ENCODE measurements around the gene TMEM185A. TPM values are rescaled to one million over a fixed set of nuclear protein-coding genes. Genes with fewer than 3 reads are reported as not detected.

TMEM185A gene
- total RNA-seq, 1 experiment from 2014 or later = 23.6 TPM

GRCh38 chrX:149633511-149633910 lies 1.9 kb upstream of the TMEM185A start:
- Histone ChIP-seq H3K36me3 (ENCODE audit: insufficient read depth, low read length, poor library complexity, severe bottlenecking) (no peaks in the 10 kb centered on the region), H3K4me1 (ENCODE audit: insufficient read depth, low read length, poor library complexity, severe bottlenecking) (no peaks in the 10 kb centered on the region), H3K27ac (ENCODE audit: low read depth, low read length, poor library complexity, severe bottlenecking) (no peak overlapping the region), H3K4me3 (ENCODE audit: low read depth, low read length, poor library complexity, severe bottlenecking) (no peak overlapping the region), H3K27me3 (replicated peaks; ENCODE audit: insufficient read depth, low read depth, low read length, poor library complexity) (no peaks in the 10 kb centered on the region), H3K9me3 (ENCODE audit: low read depth, low read length, poor library complexity, severe bottlenecking) (no peaks in the 10 kb centered on the region)
- no TSS peak for BruUV-seq (replicated peaks)
- DNase-seq (ENCODE audit: low spot score) = no peak
- no peak for TF ChIP-seq CTCF (conservative IDR thresholded peaks at IDR 0.05; ENCODE audit: low read depth, low read length)
- no peak for TF ChIP-seq EZH2 (IDR thresholded peaks at IDR 0.05; ENCODE audit: borderline replicate concordance, low read depth, low read length, poor library complexity, severe bottlenecking)
- CTCF ChIA-PET = no interaction called here
- intact Hi-C loops (cut with micrococcal nuclease; ENCODE audit: unreplicated experiment) = no loop called here
- POLR2A ChIA-PET (ENCODE audit: low non-redundant PET) = no interaction called here

- peak overlapping the region; percentile 66 for H3K4me3 ChIP-seq (ENCODE audit: low read depth, low read length, poor library complexity, severe bottlenecking)
- peak overlapping the region; percentile 57 for H3K27ac ChIP-seq (ENCODE audit: low read depth, low read length, poor library complexity, severe bottlenecking)
- no peak for TF ChIP-seq EZH2 (IDR thresholded peaks at IDR 0.05; ENCODE audit: borderline replicate concordance, low read depth, low read length, poor library complexity, severe bottlenecking)
- no peak for TF ChIP-seq CTCF (conservative IDR thresholded peaks at IDR 0.05; ENCODE audit: low read depth, low read length)
- no peaks in the 10 kb centered on the region for H3K9me3 ChIP-seq (ENCODE audit: low read depth, low read length, poor library complexity, severe bottlenecking)
- DNase-seq (ENCODE audit: low spot score) = peak; percentile 13
- intact Hi-C loops (cut with micrococcal nuclease; ENCODE audit: unreplicated experiment) = no loop called here
- BruUV-seq (replicated peaks) = no TSS peak
- H3K36me3 ChIP-seq (ENCODE audit: insufficient read depth, low read length, poor library complexity, severe bottlenecking) = no peaks in the 10 kb centered on the region
- ChIA-PET CTCF (no interaction called here), POLR2A (ENCODE audit: low non-redundant PET) (no interaction called here)
- no peaks in the 10 kb centered on the region for H3K27me3 ChIP-seq (replicated peaks; ENCODE audit: insufficient read depth, low read depth, low read length, poor library complexity)
- H3K4me1 ChIP-seq (ENCODE audit: insufficient read depth, low read length, poor library complexity, severe bottlenecking) = no peaks in the 10 kb centered on the region
These were observed 835 bp downstream of the TMEM185A start for GRCh38 chrX:149630681-149631233.

- TF ChIP-seq EZH2 (IDR thresholded peaks at IDR 0.05; ENCODE audit: borderline replicate concordance, low read depth, low read length, poor library complexity, severe bottlenecking) = no peak
- TF ChIP-seq CTCF (conservative IDR thresholded peaks at IDR 0.05; ENCODE audit: low read depth, low read length) = no peak
- ChIA-PET POLR2A (ENCODE audit: low non-redundant PET) (no interaction called here), CTCF (no interaction called here)
- H3K27ac ChIP-seq (ENCODE audit: low read depth, low read length, poor library complexity, severe bottlenecking) = no peak overlapping the region
- H3K4me3 ChIP-seq (ENCODE audit: low read depth, low read length, poor library complexity, severe bottlenecking) = peak overlapping the region; percentile 66
- H3K36me3 ChIP-seq (ENCODE audit: insufficient read depth, low read length, poor library complexity, severe bottlenecking) = no peaks in the 10 kb centered on the region
- no peaks in the 10 kb centered on the region for H3K9me3 ChIP-seq (ENCODE audit: low read depth, low read length, poor library complexity, severe bottlenecking)
- H3K27me3 ChIP-seq (replicated peaks; ENCODE audit: insufficient read depth, low read depth, low read length, poor library complexity) = no peaks in the 10 kb centered on the region
- BruUV-seq (replicated peaks) = TSS peak; percentile 24
- intact Hi-C loops (cut with micrococcal nuclease; ENCODE audit: unreplicated experiment) = no loop called here
- no peak for DNase-seq (ENCODE audit: low spot score)
- no peaks in the 10 kb centered on the region for H3K4me1 ChIP-seq (ENCODE audit: insufficient read depth, low read length, poor library complexity, severe bottlenecking)
These were observed 1.7 kb downstream of the TMEM185A start for GRCh38 chrX:149629730-149630387.
